Choroid plexus epithelial cell (primary cell): Measurements from ENCODE around the gene CRMP1.

Source experiments
- DNase-seq: peaks from one replicate; pipeline ENCODE4 v3.0.0-alpha.2; 2010; ENCODE audit warnings: low read depth
- H3K4me3 ChIP-seq: 2 replicates; pipeline ENCODE4 v1.5.1; 2011; ENCODE audit warnings: low read depth, mild to moderate bottlenecking, control low read depth, low read length, moderate library complexity
- CTCF ChIP-seq: conservative IDR thresholded peaks from 2 replicates; pipeline ENCODE4 v1.5.1; 2011; ENCODE audit warnings: low read depth, mild to moderate bottlenecking, control low read depth, inconsistent platforms, low read length, moderate library complexity

CRMP1 gene

GRCh38 chr4:5890063-5890727 is 2.7 kb downstream of the CRMP1 start:
- H3K4me3 ChIP-seq, result no peak overlapping the region
- no peak for TF ChIP-seq CTCF
- DNase-seq, result peak; percentile 4

GRCh38 chr4:5889002-5889696 is 3.7 kb downstream of the CRMP1 start:
- DNase-seq, result no peak
- no peak for TF ChIP-seq CTCF
- no peak overlapping the region for H3K4me3 ChIP-seq

GRCh38 chr4:5888222-5889001 is 4.5 kb downstream of the CRMP1 start:
- DNase-seq, result no peak
- H3K4me3 ChIP-seq, result no peak overlapping the region
- TF ChIP-seq CTCF, result no peak

GRCh38 chr4:5887361-5888221 is 5.3 kb downstream of the CRMP1 start:
- H3K4me3 ChIP-seq, result no peak overlapping the region
- no peak for TF ChIP-seq CTCF

GRCh38 chr4:5887011-5887360 is 5.9 kb downstream of the CRMP1 start:
- no peak for DNase-seq
- TF ChIP-seq CTCF, result no peak
- no peak overlapping the region for H3K4me3 ChIP-seq

More at GRCh38 chr4:5887361-5888221, 5.3 kb downstream of the CRMP1 start:
- no peak for DNase-seq

- H3K4me3 ChIP-seq, result no peak overlapping the region
- no peak for DNase-seq
Observed at GRCh38 chr4:5885733-5886132, 7.2 kb downstream of the CRMP1 start.

More at GRCh38 chr4:5885733-5886132, 7.2 kb downstream of the CRMP1 start:
- TF ChIP-seq CTCF, result no peak
